Kidney epithelial cell (primary cell): ENCODE data around the gene SNX32. TPM values are rescaled to one million over a fixed set of nuclear protein-coding genes. Genes with fewer than 3 reads are reported as not detected.

ENCODE experiments used
- DNase-seq: peaks from one replicate; pipeline ENCODE4 v3.0.0-alpha.2; 2010; ENCODE audit warnings: low read depth
- H3K27me3 ChIP-seq: 2 replicates; pipeline ENCODE4 v1.6.0; 2011; ENCODE audit warnings: low read length; ENCODE audit not compliant: control insufficient read depth, insufficient read depth
- H3K36me3 ChIP-seq: 2 replicates; pipeline ENCODE4 v1.5.1; 2011; ENCODE audit warnings: low read length; ENCODE audit not compliant: control insufficient read depth, insufficient read depth
- H3K4me3 ChIP-seq: 2 replicates; pipeline ENCODE4 v1.5.1; 2011; ENCODE audit warnings: low read depth, mild to moderate bottlenecking, control low read depth, low read length
- total RNA-seq: library from RNA; depleted of rRNA; stranded (reverse); fragments of >200 nt; gene quantifications from 2 replicates; pipeline ENCODE4 v1.2.3, GENCODE V29; 2015
- TF ChIP-seq, protein P1 (sequence below): IDR thresholded peaks from 2 replicates; pipeline ENCODE4 v1.5.1; 2011; ENCODE audit warnings: mild to moderate bottlenecking, moderate library complexity, low read length, control low read depth, inconsistent platforms; ENCODE audit not compliant: insufficient read depth, poor library complexity, severe bottlenecking

Gene SNX32
- total RNA-seq, 1 donor from 2014 or later: 1.9 TPM

DNA sequence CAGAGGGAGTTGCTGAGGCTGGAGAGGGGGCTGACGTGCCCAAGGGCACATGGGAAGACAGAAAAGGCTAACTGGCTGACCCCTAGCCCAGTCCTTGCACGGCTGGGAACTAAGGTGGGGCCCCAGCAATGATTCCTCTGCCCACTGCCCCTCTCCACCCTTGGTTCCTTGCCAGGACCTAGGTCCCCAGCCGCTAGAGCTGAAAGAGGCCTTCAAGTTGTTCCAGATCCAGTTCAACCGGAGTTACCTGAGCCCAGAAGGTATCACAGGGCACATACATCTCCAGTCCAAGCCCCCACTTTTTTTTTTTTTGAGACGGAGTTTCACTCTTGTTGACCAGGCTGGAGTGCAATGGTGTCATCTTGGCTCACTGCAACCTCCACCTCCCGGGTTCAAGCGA lies 46.3 kb downstream of the SNX32 start:
- Histone ChIP-seq H3K27me3 (no peaks in the 10 kb centered on the region), H3K4me3 (no peak overlapping the region), H3K36me3 (peaks cover 9% of the 10 kb centered on the region)
- TF ChIP-seq, protein P1, sequence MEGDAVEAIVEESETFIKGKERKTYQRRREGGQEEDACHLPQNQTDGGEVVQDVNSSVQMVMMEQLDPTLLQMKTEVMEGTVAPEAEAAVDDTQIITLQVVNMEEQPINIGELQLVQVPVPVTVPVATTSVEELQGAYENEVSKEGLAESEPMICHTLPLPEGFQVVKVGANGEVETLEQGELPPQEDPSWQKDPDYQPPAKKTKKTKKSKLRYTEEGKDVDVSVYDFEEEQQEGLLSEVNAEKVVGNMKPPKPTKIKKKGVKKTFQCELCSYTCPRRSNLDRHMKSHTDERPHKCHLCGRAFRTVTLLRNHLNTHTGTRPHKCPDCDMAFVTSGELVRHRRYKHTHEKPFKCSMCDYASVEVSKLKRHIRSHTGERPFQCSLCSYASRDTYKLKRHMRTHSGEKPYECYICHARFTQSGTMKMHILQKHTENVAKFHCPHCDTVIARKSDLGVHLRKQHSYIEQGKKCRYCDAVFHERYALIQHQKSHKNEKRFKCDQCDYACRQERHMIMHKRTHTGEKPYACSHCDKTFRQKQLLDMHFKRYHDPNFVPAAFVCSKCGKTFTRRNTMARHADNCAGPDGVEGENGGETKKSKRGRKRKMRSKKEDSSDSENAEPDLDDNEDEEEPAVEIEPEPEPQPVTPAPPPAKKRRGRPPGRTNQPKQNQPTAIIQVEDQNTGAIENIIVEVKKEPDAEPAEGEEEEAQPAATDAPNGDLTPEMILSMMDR: no peak
- no peak for DNase-seq

DNA sequence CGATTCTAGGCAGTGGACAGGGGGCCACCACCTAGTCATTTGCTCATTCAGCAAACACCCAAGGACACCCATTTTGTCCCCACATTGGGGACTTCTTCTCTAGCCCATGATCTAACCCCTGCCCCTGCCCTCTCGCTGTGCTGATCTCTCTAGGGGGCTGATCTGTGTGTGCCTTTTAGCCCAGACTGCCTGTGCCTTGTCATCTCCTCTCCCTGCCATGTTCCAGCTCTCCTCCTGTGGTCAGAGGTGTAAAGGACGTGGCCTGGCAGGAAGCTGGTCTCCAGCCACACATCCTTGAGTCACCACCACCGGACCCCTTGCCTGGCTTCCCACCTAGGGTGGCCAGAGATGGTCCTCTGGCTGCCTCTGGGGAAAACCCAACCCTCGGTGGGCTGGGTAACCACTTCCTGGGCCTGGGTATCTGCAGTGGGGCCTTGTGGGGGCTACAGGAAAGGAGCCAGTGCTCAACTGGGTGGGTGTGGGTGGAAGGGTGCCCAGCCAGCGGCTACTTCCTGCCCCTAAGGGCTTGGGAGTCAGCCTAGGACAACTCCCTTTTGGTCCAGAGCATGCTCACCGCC lies 47.2 kb downstream of the SNX32 start:
- DNase-seq: no peak
- Histone ChIP-seq H3K27me3 (no peaks in the 10 kb centered on the region), H3K36me3 (peaks cover 11% of the 10 kb centered on the region), H3K4me3 (no peak overlapping the region)
- TF ChIP-seq, protein P1: no peak

DNA sequence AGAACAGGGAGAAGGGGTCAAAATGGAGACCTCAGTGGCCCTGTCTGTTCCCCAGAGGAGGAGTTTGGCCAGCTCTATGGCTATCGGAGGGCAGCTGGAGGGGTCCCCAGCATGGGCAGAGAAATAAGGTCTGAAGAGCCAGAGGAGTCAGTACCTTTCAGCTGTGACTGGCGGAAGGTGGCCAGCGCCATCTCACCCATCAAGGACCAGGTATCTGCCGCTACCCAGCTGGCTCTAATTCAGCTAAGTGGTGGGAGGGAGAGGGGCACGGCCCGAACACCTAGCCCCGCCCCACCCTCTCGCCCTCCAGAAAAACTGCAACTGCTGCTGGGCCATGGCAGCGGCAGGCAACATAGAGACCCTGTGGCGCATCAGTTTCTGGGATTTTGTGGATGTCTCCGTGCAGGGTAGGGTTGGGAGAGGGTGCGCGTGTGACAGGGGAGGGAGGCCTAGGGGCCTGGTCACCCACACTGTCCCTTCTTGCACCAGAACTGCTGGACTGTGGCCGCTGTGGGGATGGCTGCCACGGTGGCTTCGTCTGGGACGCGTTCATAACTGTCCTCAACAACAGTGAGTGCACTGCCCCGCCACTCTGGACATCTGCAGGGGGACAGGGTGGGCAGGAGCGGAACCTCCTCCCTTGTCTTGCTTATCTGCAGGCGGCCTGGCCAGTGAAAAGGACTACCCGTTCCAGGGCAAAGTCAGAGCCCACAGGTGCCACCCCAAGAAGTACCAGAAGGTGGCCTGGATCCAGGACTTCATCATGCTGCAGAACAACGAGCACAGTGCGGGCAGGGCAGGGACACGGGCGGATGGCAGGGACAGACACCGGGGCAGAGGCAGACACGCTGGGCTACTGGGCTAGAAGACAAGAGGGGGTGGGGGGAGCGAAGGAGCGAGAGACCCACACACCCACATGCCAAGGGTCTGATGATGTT lies 48.6 kb downstream of the SNX32 start:
- TF ChIP-seq, protein P1: no peak
- Histone ChIP-seq H3K36me3 (peaks cover 11% of the 10 kb centered on the region), H3K4me3 (no peak overlapping the region), H3K27me3 (no peaks in the 10 kb centered on the region)
- DNase-seq: no peak

DNA sequence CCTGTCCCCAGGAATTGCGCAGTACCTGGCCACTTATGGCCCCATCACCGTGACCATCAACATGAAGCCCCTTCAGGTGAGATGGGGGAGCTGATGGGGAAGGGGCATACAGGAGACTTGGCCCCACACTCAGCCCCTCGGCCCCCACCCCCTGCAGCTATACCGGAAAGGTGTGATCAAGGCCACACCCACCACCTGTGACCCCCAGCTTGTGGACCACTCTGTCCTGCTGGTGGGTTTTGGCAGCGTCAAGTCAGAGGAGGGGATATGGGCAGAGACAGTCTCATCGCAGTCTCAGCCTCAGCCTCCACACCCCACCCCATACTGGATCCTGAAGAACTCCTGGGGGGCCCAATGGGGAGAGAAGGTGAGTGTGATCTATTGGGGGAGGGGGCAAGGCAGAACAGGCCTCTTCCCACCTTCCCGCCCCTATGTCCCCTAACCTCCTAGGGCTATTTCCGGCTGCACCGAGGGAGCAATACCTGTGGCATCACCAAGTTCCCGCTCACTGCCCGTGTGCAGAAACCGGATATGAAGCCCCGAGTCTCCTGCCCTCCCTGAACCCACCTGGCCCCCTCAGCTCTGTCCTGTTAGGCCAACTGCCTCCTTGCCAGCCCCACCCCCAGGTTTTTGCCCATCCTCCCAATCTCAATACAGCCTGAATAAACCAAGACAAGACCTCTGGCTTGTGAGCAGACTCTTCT lies 49.4 kb downstream of the SNX32 start:
- H3K27me3 ChIP-seq: no peaks in the 10 kb centered on the region
- no peak for DNase-seq
- TF ChIP-seq, protein P1: no peak
- no peak overlapping the region for H3K4me3 ChIP-seq
- peaks cover 11% of the 10 kb centered on the region for H3K36me3 ChIP-seq

DNA sequence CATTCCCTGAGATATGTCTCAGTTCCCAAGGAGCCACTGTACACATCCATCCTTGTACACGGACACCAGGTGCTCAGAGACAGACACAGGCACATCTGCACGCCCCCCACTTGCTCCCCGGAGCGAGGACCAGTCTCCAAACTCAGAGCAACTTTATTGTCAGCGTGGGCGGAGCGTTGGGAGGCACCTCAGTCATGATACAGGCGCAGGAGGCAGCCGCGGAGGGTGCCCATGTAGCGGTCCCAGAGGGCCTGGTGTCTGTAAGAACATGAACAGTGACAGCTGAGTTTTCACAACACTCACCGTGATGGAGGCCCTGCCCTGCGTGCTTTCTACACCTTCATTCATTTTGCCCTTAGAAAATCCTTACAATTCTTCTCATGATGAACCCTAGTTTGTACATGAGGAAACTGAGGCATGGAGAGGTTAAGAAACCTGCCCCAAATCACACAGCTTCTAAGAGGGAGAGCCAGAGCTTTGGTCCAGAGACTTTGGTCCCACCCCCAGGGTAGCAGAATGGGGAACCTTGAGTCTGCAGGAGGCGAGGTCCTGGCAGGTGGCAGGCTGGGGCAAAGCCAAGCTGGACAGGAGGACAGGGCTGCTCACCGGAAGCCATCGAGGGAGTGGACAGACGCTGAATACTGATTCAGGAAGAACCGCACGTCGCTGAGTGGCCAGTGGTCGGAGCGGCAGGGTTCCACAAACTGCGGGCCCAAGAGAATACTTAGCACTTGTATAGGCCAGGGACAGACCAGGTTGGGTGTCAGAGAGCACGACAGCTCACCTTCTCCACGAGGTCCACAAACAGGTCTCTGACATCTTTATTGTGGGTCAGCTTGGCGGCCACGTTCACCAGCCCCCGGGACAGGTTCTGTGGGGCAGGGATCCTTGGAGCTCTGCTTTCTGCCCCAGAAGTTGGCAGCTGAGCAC lies 50.3 kb downstream of the SNX32 start:
- no peak for DNase-seq
- Histone ChIP-seq H3K27me3 (no peaks in the 10 kb centered on the region), H3K4me3 (no peak overlapping the region), H3K36me3 (peaks cover 11% of the 10 kb centered on the region)
- TF ChIP-seq, protein P1: no peak
